Memory B cell (primary cell): ENCODE data around the gene RGN.
"Not testable (repeated sequence)": the region's sequence is repeated elsewhere in the genome, so short reads cannot be mapped to it uniquely, and the experiment has no call there.

ENCODE experiments used
- ATAC-seq: fragments of 150-1000 bp; cut with Tn5 transposase; 2 replicates; pipeline ENCODE4 v1.10.0; 2021; ENCODE audit warnings: low read depth, mild to moderate bottlenecking, moderate library complexity
- DNase-seq, 2 donors: peaks; one replicate each; pipeline ENCODE4 v3.0.0; 2022; ENCODE audit warnings: low spot score in 2 of 2
- H3K27ac Mint-ChIP-seq: one replicate; pipeline ENCODE4 v1.8.0; 2022; ENCODE audit warnings: mild to moderate bottlenecking, moderate library complexity, mixed read lengths
- H3K27me3 Mint-ChIP-seq: one replicate; pipeline ENCODE4 v1.8.0; 2022; ENCODE audit warnings: mixed read lengths
- H3K36me3 Mint-ChIP-seq: one replicate; pipeline ENCODE4 v1.8.0; 2022; ENCODE audit warnings: mild to moderate bottlenecking, mixed read lengths
- H3K4me1 Mint-ChIP-seq: one replicate; pipeline ENCODE4 v1.8.0; 2022; ENCODE audit warnings: mixed read lengths
- H3K4me3 Mint-ChIP-seq: one replicate; pipeline ENCODE4 v1.8.0; 2022; ENCODE audit warnings: mild to moderate bottlenecking, moderate library complexity, mixed read lengths
- H3K9me3 Mint-ChIP-seq: one replicate; pipeline ENCODE4 v1.8.0; 2022; ENCODE audit warnings: mixed read lengths

The RGN gene

GRCh38 chrX:47093860-47094259 is 15.6 kb downstream of the RGN start:
- no peak overlapping the region for H3K4me3 Mint-ChIP-seq
- H3K27me3 Mint-ChIP-seq: no peaks in the 10 kb centered on the region
- ATAC-seq (no peak), DNase-seq (no peak)
- H3K4me1 Mint-ChIP-seq: no peaks in the 10 kb centered on the region
- no peaks in the 10 kb centered on the region for H3K36me3 Mint-ChIP-seq
- no peak overlapping the region for H3K27ac Mint-ChIP-seq
- H3K9me3 Mint-ChIP-seq: no peaks in the 10 kb centered on the region

DNA sequence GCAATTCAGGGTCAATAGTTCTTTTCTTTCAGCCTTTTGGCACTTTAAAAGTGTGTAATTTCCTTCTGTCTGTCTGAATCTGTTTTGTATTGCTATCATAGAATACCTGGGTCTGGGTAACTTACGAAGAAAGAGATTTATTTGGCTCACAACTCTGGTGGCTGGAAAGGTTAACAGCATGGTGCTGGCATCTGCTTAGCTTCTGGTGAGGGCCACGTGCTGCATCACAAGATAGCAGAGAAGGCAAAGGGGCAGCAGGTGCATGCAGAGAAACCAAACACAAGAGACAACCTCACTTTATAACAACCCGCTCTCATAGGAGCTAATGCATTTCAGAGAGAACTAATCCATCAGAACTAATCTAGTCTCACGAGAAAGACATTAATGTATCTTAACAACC is 18.8 kb downstream of the RGN start:
- DNase-seq: no peak
- ATAC-seq: no peak
- no peaks in the 10 kb centered on the region for H3K4me1 Mint-ChIP-seq
- no peaks in the 10 kb centered on the region for H3K36me3 Mint-ChIP-seq
- no peak overlapping the region for H3K27ac Mint-ChIP-seq
- no peaks in the 10 kb centered on the region for H3K9me3 Mint-ChIP-seq
- no peak overlapping the region for H3K4me3 Mint-ChIP-seq
- no peaks in the 10 kb centered on the region for H3K27me3 Mint-ChIP-seq

GRCh38 chrX:47098338-47099094 is 20.3 kb downstream of the RGN start:
- H3K27ac Mint-ChIP-seq: no peak overlapping the region
- H3K9me3 Mint-ChIP-seq: no peaks in the 10 kb centered on the region
- no peaks in the 10 kb centered on the region for H3K4me1 Mint-ChIP-seq
- no peaks in the 10 kb centered on the region for H3K36me3 Mint-ChIP-seq
- DNase-seq (no peak), ATAC-seq (no peak)
- H3K27me3 Mint-ChIP-seq: no peaks in the 10 kb centered on the region
- H3K4me3 Mint-ChIP-seq: no peak overlapping the region

GRCh38 chrX:47101206-47101605 is 23.0 kb downstream of the RGN start:
- H3K27ac Mint-ChIP-seq: no peak overlapping the region
- ATAC-seq: no peak
- H3K27me3 Mint-ChIP-seq: no peaks in the 10 kb centered on the region
- H3K9me3 Mint-ChIP-seq: no peaks in the 10 kb centered on the region
- no peaks in the 10 kb centered on the region for H3K36me3 Mint-ChIP-seq
- no peaks in the 10 kb centered on the region for H3K4me1 Mint-ChIP-seq
- no peak overlapping the region for H3K4me3 Mint-ChIP-seq
- DNase-seq: no peak

GRCh38 chrX:47110936-47111615 is 32.8 kb downstream of the RGN start:
- not testable (repeated sequence) for H3K9me3 Mint-ChIP-seq, DNase-seq, H3K27ac Mint-ChIP-seq, H3K4me3 Mint-ChIP-seq, H3K4me1 Mint-ChIP-seq, ATAC-seq, H3K36me3 Mint-ChIP-seq, H3K27me3 Mint-ChIP-seq

GRCh38 chrX:47112316-47112954 is 34.2 kb downstream of the RGN start:
- Mint-ChIP-seq H3K9me3 (no peaks in the 10 kb centered on the region), H3K27me3 (no peaks in the 10 kb centered on the region), H3K36me3 (no peaks in the 10 kb centered on the region), H3K4me1 (no peaks in the 10 kb centered on the region), H3K27ac (no peak overlapping the region), H3K4me3 (no peak overlapping the region)
- no peak for DNase-seq
- ATAC-seq: no peak

DNA sequence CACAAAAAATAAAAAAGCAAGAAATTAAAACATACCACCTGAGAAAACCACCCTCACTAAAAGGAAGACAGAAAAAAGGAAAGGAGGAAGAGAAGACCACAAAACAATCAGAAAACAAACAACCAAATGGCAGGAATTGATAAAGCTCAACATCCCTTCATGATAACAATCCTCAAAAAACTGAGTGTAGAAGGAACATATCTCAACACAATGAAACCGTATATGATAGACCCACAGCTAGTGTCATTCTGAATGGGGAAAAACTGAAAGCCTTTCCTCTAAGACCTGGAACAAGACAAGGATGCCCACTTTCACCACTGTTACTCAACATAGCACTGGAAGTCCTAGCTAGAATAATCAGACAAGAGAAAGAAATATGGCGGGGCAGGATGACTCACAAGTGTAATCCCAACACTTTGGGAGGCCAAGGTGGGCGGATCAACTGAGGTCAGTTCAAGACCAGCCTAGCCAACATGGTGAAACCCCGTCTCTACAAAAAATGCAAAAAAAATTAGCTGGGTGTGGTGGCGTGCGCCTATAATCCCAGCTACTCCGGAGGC is 38.4 kb downstream of the RGN start:
- H3K4me1 Mint-ChIP-seq, H3K27me3 Mint-ChIP-seq, H3K9me3 Mint-ChIP-seq, H3K4me3 Mint-ChIP-seq, ATAC-seq, H3K27ac Mint-ChIP-seq, H3K36me3 Mint-ChIP-seq, DNase-seq: not testable (repeated sequence)

- H3K4me3 Mint-ChIP-seq, H3K9me3 Mint-ChIP-seq, H3K27me3 Mint-ChIP-seq, DNase-seq, H3K36me3 Mint-ChIP-seq, H3K4me1 Mint-ChIP-seq, H3K27ac Mint-ChIP-seq, ATAC-seq: not testable (repeated sequence)
These were observed 46.2 kb downstream of the RGN start for GRCh38 chrX:47124466-47124865.

- peak; percentile 87 to 91 for DNase-seq
- no peaks in the 10 kb centered on the region for H3K9me3 Mint-ChIP-seq
- H3K27ac Mint-ChIP-seq: peak overlapping the region; percentile 77
- peak overlapping the region; percentile 98 for H3K4me3 Mint-ChIP-seq
- H3K27me3 Mint-ChIP-seq: no peaks in the 10 kb centered on the region
- H3K4me1 Mint-ChIP-seq: no peaks in the 10 kb centered on the region
- peak; percentile 96 for ATAC-seq
- peaks cover 2% of the 10 kb centered on the region for H3K36me3 Mint-ChIP-seq
These were observed 51.1 kb downstream of the RGN start for GRCh38 chrX:47129157-47129898.

DNA sequence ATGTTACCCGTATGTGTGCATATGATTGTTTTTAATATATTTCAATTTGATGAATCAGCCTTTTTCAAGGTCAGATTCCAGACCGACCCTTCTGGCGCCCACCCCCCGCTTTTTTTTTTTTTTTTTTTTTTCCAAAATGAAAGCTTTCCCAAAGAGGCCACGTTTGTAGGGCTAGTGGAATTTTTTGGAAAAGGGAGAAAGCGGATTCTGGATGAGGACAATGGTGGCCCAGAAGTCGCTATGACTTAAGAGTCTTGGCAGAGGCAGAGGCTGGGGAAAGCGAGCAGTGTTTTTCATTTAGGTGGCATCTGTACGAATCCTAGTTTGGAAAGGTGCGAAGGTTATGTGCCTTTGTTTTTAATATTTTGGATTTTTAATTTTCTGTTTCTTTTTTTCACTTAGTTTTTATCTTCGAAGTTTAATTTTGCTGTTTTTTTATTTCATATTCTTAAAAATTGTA is 51.7 kb downstream of the RGN start:
- peak overlapping the region; percentile 77 for H3K27ac Mint-ChIP-seq
- no peaks in the 10 kb centered on the region for H3K27me3 Mint-ChIP-seq
- ATAC-seq: no peak
- DNase-seq: no peak
- H3K36me3 Mint-ChIP-seq: no peaks in the 10 kb centered on the region
- no peaks in the 10 kb centered on the region for H3K4me1 Mint-ChIP-seq
- H3K9me3 Mint-ChIP-seq: no peaks in the 10 kb centered on the region
- H3K4me3 Mint-ChIP-seq: no peak overlapping the region

DNA sequence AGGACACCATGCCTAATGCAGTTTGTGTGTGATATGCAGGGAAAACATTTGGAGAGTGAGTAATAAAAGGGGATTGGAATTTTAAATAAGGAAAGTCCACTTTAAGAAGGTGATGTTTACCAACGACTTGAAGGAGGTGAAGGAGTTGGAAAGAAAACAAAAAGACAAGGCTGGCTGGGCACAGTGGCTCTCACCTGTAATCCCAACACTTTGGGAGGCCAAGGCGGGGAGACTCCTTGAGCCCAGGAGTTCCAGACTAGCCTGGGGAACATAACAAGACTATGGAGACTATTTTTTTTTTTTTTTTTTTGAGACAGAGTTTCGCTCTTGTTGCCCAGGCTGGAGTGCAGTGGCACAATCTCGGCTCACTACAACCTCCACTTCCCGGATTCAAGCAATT is 55.2 kb downstream of the RGN start:
- Mint-ChIP-seq H3K4me1 (no peaks in the 10 kb centered on the region), H3K9me3 (no peaks in the 10 kb centered on the region), H3K27me3 (no peaks in the 10 kb centered on the region), H3K4me3 (no peak overlapping the region), H3K27ac (no peak overlapping the region), H3K36me3 (no peaks in the 10 kb centered on the region)
- ATAC-seq (no peak), DNase-seq (no peak)

GRCh38 chrX:47135650-47136049 is 57.4 kb downstream of the RGN start:
- not testable (repeated sequence) for H3K4me1 Mint-ChIP-seq, H3K4me3 Mint-ChIP-seq

DNA sequence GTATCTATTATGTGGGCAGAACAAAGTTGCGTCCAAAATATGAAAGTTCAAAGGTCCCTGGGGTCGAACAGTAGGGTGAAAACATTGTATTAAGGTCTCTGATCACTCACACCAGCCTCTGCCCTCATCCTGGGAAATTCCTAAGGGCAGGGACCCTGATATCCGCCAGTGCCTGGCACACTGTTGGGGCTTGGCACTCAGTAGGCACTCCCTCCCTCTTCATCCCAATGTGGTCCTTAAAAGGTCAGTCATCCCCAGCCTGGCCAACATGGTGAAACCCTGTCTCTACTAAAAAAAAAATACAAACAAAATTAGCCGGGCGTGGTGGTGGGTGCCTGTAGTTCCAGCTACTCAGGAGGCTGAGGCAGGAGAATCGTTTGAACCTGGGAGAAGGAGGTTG is 59.9 kb downstream of the RGN start:
- no peak for ATAC-seq
- no peaks in the 10 kb centered on the region for H3K27me3 Mint-ChIP-seq

More at GRCh38 chrX:47135650-47136049, 57.4 kb downstream of the RGN start:
- H3K36me3 Mint-ChIP-seq, H3K9me3 Mint-ChIP-seq, H3K27me3 Mint-ChIP-seq, ATAC-seq, H3K27ac Mint-ChIP-seq, DNase-seq: not testable (repeated sequence)

More for the DNA sequence above, 59.9 kb downstream of the RGN start:
- Mint-ChIP-seq H3K4me1 (peaks cover 8% of the 10 kb centered on the region), H3K27ac (no peak overlapping the region), H3K4me3 (no peak overlapping the region), H3K9me3 (no peaks in the 10 kb centered on the region), H3K36me3 (peaks cover 9% of the 10 kb centered on the region)
- DNase-seq: no peak
